PC-3 (cell line): ENCODE data around the gene ST6GALNAC6. TPM values are rescaled to one million over a fixed set of nuclear protein-coding genes. Genes with fewer than 3 reads are reported as not detected.

Source experiments
- ATAC-seq: fragments of 200-7000 bp; cut with Tn5 transposase; 2 replicates; pipeline ENCODE4 v1.9.1; 2020; ENCODE audit warnings: mild to moderate bottlenecking, moderate library complexity
- BruUV-seq: library from RNA; stranded (reverse); fragments of 400-500 nt; replicated peaks from 2 replicates; lab custom pipeline; 2021; lab: Mats Ljungman, UMichigan
- CTCF ChIA-PET: fragments of 300-600 bp; sonication (Branson Sonifier 250); formaldehyde crosslinking; loops from one replicate; lab custom pipeline; 2022; ENCODE audit warnings: antibody characterized with exemption; lab: Charles Lee
- POLR2A ChIA-PET: fragments of 300-600 bp; sonication (Branson Sonifier 250); formaldehyde crosslinking; loops from one replicate; lab custom pipeline; 2022; ENCODE audit warnings: antibody characterized with exemption; ENCODE audit not compliant: unreplicated experiment; lab: Charles Lee
- DNase-seq: peaks from one replicate; pipeline ENCODE4 v3.0.0-alpha.2; 2015
- H2AFZ ChIP-seq: fragments of 300-600 bp; sonication (generic); 2 replicates; pipeline ENCODE4 v1.6.0; 2016; ENCODE audit warnings: antibody characterized with exemption, low read length
- H3F3A ChIP-seq: fragments of 300-600 bp; sonication (generic); one replicate; pipeline ENCODE4 v1.6.0; 2017; ENCODE audit warnings: antibody characterized with exemption, low read length, control low read depth, mild to moderate bottlenecking; ENCODE audit not compliant: unreplicated experiment
- H3K27ac ChIP-seq: fragments of 300-600 bp; sonication (generic); 2 replicates; pipeline ENCODE4 v1.5.1; 2016; ENCODE audit warnings: mild to moderate bottlenecking, low read length
- H3K27me3 ChIP-seq: fragments of 300-600 bp; sonication (generic); 2 replicates; pipeline ENCODE4 v1.6.1; 2016; ENCODE audit warnings: low read length, mixed read lengths
- H3K36me3 ChIP-seq: fragments of 300-600 bp; sonication (generic); 2 replicates; pipeline ENCODE4 v1.6.1; 2016; ENCODE audit warnings: low read depth, mixed run types, low read length, mixed read lengths
- H3K4me1 ChIP-seq: fragments of 300-600 bp; sonication (generic); 2 replicates; pipeline ENCODE4 v1.5.1; 2016; ENCODE audit warnings: low read length; ENCODE audit not compliant: insufficient read depth
- H3K4me2 ChIP-seq: fragments of 300-600 bp; sonication (generic); 2 replicates; pipeline ENCODE4 v1.6.0; 2016; ENCODE audit warnings: low read length
- H3K4me3 ChIP-seq: fragments of 300-600 bp; sonication (generic); 2 replicates; pipeline ENCODE4 v1.5.1; 2016; ENCODE audit warnings: mild to moderate bottlenecking, low read length, mixed read lengths
- H3K79me2 ChIP-seq: fragments of 300-600 bp; sonication (generic); 2 replicates; pipeline ENCODE4 v1.6.1; 2017; ENCODE audit warnings: low read length, mixed read lengths
- H3K9ac ChIP-seq: fragments of 300-600 bp; sonication (generic); 2 replicates; pipeline ENCODE4 v1.6.0; 2016; ENCODE audit warnings: mild to moderate bottlenecking, low read length
- H3K9me2 ChIP-seq: fragments of 300-600 bp; sonication (generic); replicated peaks from 2 replicates; pipeline ENCODE4 v1.6.1; 2016; ENCODE audit warnings: mixed run types, low read length, mixed read lengths
- H3K9me3 ChIP-seq: fragments of 300-600 bp; sonication (generic); 2 replicates; pipeline ENCODE4 v1.6.1; 2016; ENCODE audit warnings: low read length, mixed read lengths
- H4K20me1 ChIP-seq: fragments of 300-600 bp; sonication (generic); 2 replicates; pipeline ENCODE4 v1.6.1; 2016; ENCODE audit warnings: low read length, mixed read lengths
- CTCF ChIP-seq: fragments of 300-600 bp; sonication (generic); conservative IDR thresholded peaks from 2 replicates; pipeline ENCODE4 v1.5.1; 2017; ENCODE audit warnings: antibody characterized with exemption, low read depth, mild to moderate bottlenecking, low read length
- EZH2 ChIP-seq: fragments of 300-600 bp; sonication (generic); IDR thresholded peaks from one replicate; pipeline ENCODE4 v1.6.1; 2017; ENCODE audit warnings: antibody characterized with exemption, mild to moderate bottlenecking, low read length; ENCODE audit not compliant: unreplicated experiment
- EZH2phosphoT487 ChIP-seq: fragments of 300-600 bp; sonication (generic); IDR thresholded peaks from 2 replicates; pipeline ENCODE4 v1.6.1; 2018; ENCODE audit warnings: mild to moderate bottlenecking, antibody characterized with exemption, low read length, borderline replicate concordance
- intact Hi-C: fragments of 100-400 bp; cut with micrococcal nuclease; formaldehyde crosslinking; loops from 2 replicates; pipeline ENCODE4 v1.9.0; 2023
- total RNA-seq: library from RNA; depleted of rRNA; stranded (reverse); fragments of >200 nt; gene quantifications from 2 replicates; pipeline ENCODE4 v1.2.3, GENCODE V29; 2014

ST6GALNAC6 gene
- total RNA-seq, 1 experiment from 2014 or later, result 14.5 TPM

GRCh38 chr9:127915325-127915752 lies 15.9 kb upstream of the ST6GALNAC6 start:
- Histone ChIP-seq H3K79me2 (peaks cover 19% of the 10 kb centered on the region), H3F3A (no peaks in the 10 kb centered on the region), H2AFZ (no peak overlapping the region), H3K27ac (no peak overlapping the region), H3K4me2 (0 out of 2 replicates have a peak overlapping the region, but pooled peaks have one; percentile 18), H4K20me1 (no peaks in the 10 kb centered on the region), H3K27me3 (no peaks in the 10 kb centered on the region), H3K9me3 (no peaks in the 10 kb centered on the region), H3K4me3 (no peak overlapping the region), H3K9me2 (no peaks in the 10 kb centered on the region), H3K9ac (no peak overlapping the region), H3K36me3 (no peaks in the 10 kb centered on the region), H3K4me1 (peaks cover 36% of the 10 kb centered on the region)
- DNase-seq, result no peak
- CTCF ChIA-PET, result no interaction called here
- no peak for ATAC-seq
- no peak for TF ChIP-seq EZH2
- no peak for TF ChIP-seq EZH2phosphoT487
- no peak for TF ChIP-seq CTCF
- intact Hi-C loops, result loop anchor here (5.0 to 10.0 kb wide), 2 partner anchors 38 to 341 kb away; partner anchors contain the start of gene AK1
- no TSS peak for BruUV-seq
- POLR2A ChIA-PET, result no interaction called here

- ChIA-PET POLR2A (no interaction called here), CTCF (no interaction called here)
- peaks cover 24% of the 10 kb centered on the region for H3K4me1 ChIP-seq
- H3K9me3 ChIP-seq, result no peaks in the 10 kb centered on the region
- H3K79me2 ChIP-seq, result peaks cover 19% of the 10 kb centered on the region
- no TSS peak for BruUV-seq
- no peaks in the 10 kb centered on the region for H3K9me2 ChIP-seq
- TF ChIP-seq CTCF, result no peak
- TF ChIP-seq EZH2, result no peak
- TF ChIP-seq EZH2phosphoT487, result no peak
- DNase-seq, result no peak
- no peaks in the 10 kb centered on the region for H3K36me3 ChIP-seq
- no peak overlapping the region for H3K9ac ChIP-seq
- H3K27ac ChIP-seq, result no peak overlapping the region
- H3F3A ChIP-seq, result no peaks in the 10 kb centered on the region
- no peaks in the 10 kb centered on the region for H3K27me3 ChIP-seq
- intact Hi-C loops, result loop anchor here (5.0 to 10.0 kb wide), 2 partner anchors 111 to 339 kb away; partner anchors contain the start of gene FPGS
- no peaks in the 10 kb centered on the region for H4K20me1 ChIP-seq
- no peak overlapping the region for H3K4me3 ChIP-seq
- no peak for ATAC-seq
- no peak overlapping the region for H2AFZ ChIP-seq
- no peak overlapping the region for H3K4me2 ChIP-seq
Measured at GRCh38 chr9:127913682-127914081, 14.3 kb upstream of the ST6GALNAC6 start.

GRCh38 chr9:127912882-127913281 lies 13.5 kb upstream of the ST6GALNAC6 start:
- no peak overlapping the region for H3K4me2 ChIP-seq
- BruUV-seq, result no TSS peak
- no peaks in the 10 kb centered on the region for H4K20me1 ChIP-seq
- no peak overlapping the region for H3K9ac ChIP-seq
- no peaks in the 10 kb centered on the region for H3K9me2 ChIP-seq
- H3K9me3 ChIP-seq, result no peaks in the 10 kb centered on the region
- TF ChIP-seq EZH2phosphoT487, result no peak
- no peak for TF ChIP-seq CTCF
- no peak for TF ChIP-seq EZH2
- H2AFZ ChIP-seq, result no peak overlapping the region
- H3K4me3 ChIP-seq, result no peak overlapping the region
- intact Hi-C loops, result loop anchor here (5.0 to 10.0 kb wide), 2 partner anchors 111 to 338 kb away; partner anchors contain the start of gene FPGS
- peaks cover 19% of the 10 kb centered on the region for H3K79me2 ChIP-seq
- H3F3A ChIP-seq, result no peaks in the 10 kb centered on the region
- ChIA-PET POLR2A (no interaction called here), CTCF (no interaction called here)
- no peaks in the 10 kb centered on the region for H3K27me3 ChIP-seq
- no peak overlapping the region for H3K27ac ChIP-seq
- peak; percentile 32 for DNase-seq
- H3K36me3 ChIP-seq, result no peaks in the 10 kb centered on the region
- ATAC-seq, result peak; percentile 70
- H3K4me1 ChIP-seq, result peaks cover 16% of the 10 kb centered on the region
